ENCODE measurements around the gene KASH5. TPM values are rescaled to one million over a fixed set of nuclear protein-coding genes. Genes with fewer than 3 reads are reported as not detected.

Gene KASH5
- total and polyA plus RNA-seq, 2 of the 8 experiments (the other 6 are each of a cell fraction or from before 2014, with no cell fraction given), result 0.05 to 0.19 TPM

- no peak for TF ChIP-seq CHD7 (IDR thresholded peaks at IDR 0.05; ENCODE audit: insufficient replicate concordance, low read length)
- TF ChIP-seq CTBP2 (IDR thresholded peaks at IDR 0.05; ENCODE audit: borderline replicate concordance, insufficient read depth, insufficient read length, low read length), result no peak
- no peak for TF ChIP-seq SAP30 (IDR thresholded peaks at IDR 0.05; ENCODE audit: insufficient read depth, insufficient replicate concordance, low read length)
- no peak for TF ChIP-seq SP4 (IDR thresholded peaks at IDR 0.05; ENCODE audit: low read length)
- TF ChIP-seq SIRT6 (IDR thresholded peaks at IDR 0.05; ENCODE audit: low read length), result no peak
- no peak for TF ChIP-seq BCL11A (IDR thresholded peaks at IDR 0.05; ENCODE audit: low read depth in 2 of 2, low read length in 2 of 2)
- no peak for TF ChIP-seq CHD2 (IDR thresholded peaks at IDR 0.05; ENCODE audit: low read length)
- TF ChIP-seq JUND (IDR thresholded peaks at IDR 0.05; ENCODE audit: low read length), result no peak
- no peak for TF ChIP-seq TCF12 (IDR thresholded peaks at IDR 0.05; ENCODE audit: low read depth, low read length)
- no peak for TF ChIP-seq CREB1 (IDR thresholded peaks at IDR 0.05)
- no peak for TF ChIP-seq NANOG (IDR thresholded peaks at IDR 0.05; ENCODE audit: insufficient read depth, low read depth, low read length, poor library complexity, severe bottlenecking)
- TF ChIP-seq BRCA1 (IDR thresholded peaks at IDR 0.05; ENCODE audit: low read depth, low read length), result no peak
- no peak for TF ChIP-seq EZH2 (IDR thresholded peaks at IDR 0.05; ENCODE audit: low read depth, low read length, severe bottlenecking)
These were observed 43.3 kb downstream of the KASH5 start (continued) for GRCh38 chr19:49431330-49431749.
